NT2/D1 (cell line): Measurements from ENCODE around the gene FBXW8.
A peak's percentile ranks its signal among the peaks of the same experiment; 100 is the strongest.

ENCODE experiments used
- DNase-seq: peaks from one replicate; pipeline ENCODE4 v3.0.0-alpha.2; 2011; ENCODE audit warnings: low read depth, low spot score
- H3K27me3 ChIP-seq: 2 replicates; pipeline ENCODE4 v1.6.0; 2011; ENCODE audit warnings: mild to moderate bottlenecking; ENCODE audit not compliant: insufficient read length, insufficient read depth
- H3K36me3 ChIP-seq: 2 replicates; pipeline ENCODE4 v1.6.1; 2011; ENCODE audit warnings: mild to moderate bottlenecking, low read length, mixed read lengths; ENCODE audit not compliant: insufficient read depth, insufficient read length
- H3K4me1 ChIP-seq: 2 replicates; pipeline ENCODE4 v1.5.1; 2011; ENCODE audit not compliant: insufficient read depth, insufficient read length
- H3K4me3 ChIP-seq: 2 replicates; pipeline ENCODE4 v1.5.1; 2011; ENCODE audit warnings: low read depth; ENCODE audit not compliant: insufficient read length
- H3K9ac ChIP-seq: 2 replicates; pipeline ENCODE4 v1.6.0; 2011; ENCODE audit warnings: low read depth; ENCODE audit not compliant: insufficient read length
- H3K9me3 ChIP-seq: 2 replicates; pipeline ENCODE4 v1.5.1; 2011; ENCODE audit warnings: mild to moderate bottlenecking, low read length; ENCODE audit not compliant: insufficient read depth
- SUZ12 ChIP-seq: IDR thresholded peaks from 2 replicates; pipeline ENCODE4 v1.6.1; 2011; ENCODE audit not compliant: insufficient read length, insufficient read depth; ENCODE audit errors: extremely low read depth
- YY1 ChIP-seq: IDR thresholded peaks from 2 replicates; pipeline ENCODE4 v1.6.1; 2011; ENCODE audit not compliant: insufficient read length, insufficient read depth
- ZNF274 ChIP-seq: IDR thresholded peaks from 2 replicates; pipeline ENCODE4 v1.6.1; 2011; ENCODE audit warnings: mild to moderate bottlenecking, low read depth, low read length

FBXW8 gene, protein sequence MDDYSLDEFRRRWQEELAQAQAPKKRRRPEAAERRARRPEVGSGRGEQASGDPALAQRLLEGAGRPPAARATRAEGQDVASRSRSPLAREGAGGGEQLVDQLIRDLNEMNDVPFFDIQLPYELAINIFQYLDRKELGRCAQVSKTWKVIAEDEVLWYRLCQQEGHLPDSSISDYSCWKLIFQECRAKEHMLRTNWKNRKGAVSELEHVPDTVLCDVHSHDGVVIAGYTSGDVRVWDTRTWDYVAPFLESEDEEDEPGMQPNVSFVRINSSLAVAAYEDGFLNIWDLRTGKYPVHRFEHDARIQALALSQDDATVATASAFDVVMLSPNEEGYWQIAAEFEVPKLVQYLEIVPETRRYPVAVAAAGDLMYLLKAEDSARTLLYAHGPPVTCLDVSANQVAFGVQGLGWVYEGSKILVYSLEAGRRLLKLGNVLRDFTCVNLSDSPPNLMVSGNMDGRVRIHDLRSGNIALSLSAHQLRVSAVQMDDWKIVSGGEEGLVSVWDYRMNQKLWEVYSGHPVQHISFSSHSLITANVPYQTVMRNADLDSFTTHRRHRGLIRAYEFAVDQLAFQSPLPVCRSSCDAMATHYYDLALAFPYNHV

GRCh38 chr12:116910645-116911451, at the start of gene FBXW8:
Gene FBXW8, plus strand, starts transcription at chr12:116910950. Its CDS starts 88 bp downstream, at chr12:116911038.
- TF ChIP-seq ZNF274 (no peak), YY1 (no peak), SUZ12 (no peak)
- Histone ChIP-seq H3K27me3 (no peaks in the 10 kb centered on the region), H3K4me1 (no peaks in the 10 kb centered on the region), H3K9ac (peak within 1 kb of the TSS; percentile 52), H3K4me3 (peak within 1 kb of the TSS; percentile 83), H3K36me3 (peaks cover 28% of the 10 kb centered on the region), H3K9me3 (no peaks in the 10 kb centered on the region)
- peak; percentile 42 for DNase-seq

DNA sequence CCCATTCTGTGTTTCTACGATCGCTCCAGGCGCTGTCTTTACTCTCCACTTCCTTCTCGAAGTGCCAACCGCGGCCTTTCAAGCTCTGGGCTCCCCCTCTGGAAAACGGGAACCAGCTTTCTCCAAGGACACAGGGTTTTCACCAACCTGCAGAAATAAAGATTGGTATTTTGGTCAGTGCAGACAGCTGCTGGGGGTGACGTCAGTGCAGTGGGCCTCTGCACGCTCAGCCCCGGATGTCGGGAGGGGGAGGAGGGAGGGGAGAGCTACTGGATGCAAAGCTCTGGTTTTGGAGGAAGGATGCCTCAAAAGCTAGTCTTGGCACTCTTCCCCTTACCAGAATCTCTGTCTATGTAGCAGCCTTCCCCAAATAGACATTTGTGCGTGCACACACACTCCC, 49.4 kb upstream of the FBXW8 start:
- no peak for DNase-seq
- H3K4me3 ChIP-seq: no peak overlapping the region
- no peak overlapping the region for H3K9ac ChIP-seq
- H3K9me3 ChIP-seq: no peaks in the 10 kb centered on the region
- no peaks in the 10 kb centered on the region for H3K36me3 ChIP-seq
- TF ChIP-seq SUZ12 (no peak), ZNF274 (no peak), YY1 (no peak)
- H3K27me3 ChIP-seq: no peaks in the 10 kb centered on the region
- no peaks in the 10 kb centered on the region for H3K4me1 ChIP-seq

GRCh38 chr12:116862167-116862566, 48.6 kb upstream of the FBXW8 start:
- no peak for DNase-seq
- H3K9me3 ChIP-seq: no peaks in the 10 kb centered on the region
- H3K4me3 ChIP-seq: no peak overlapping the region
- H3K27me3 ChIP-seq: no peaks in the 10 kb centered on the region
- no peak overlapping the region for H3K9ac ChIP-seq
- no peak for TF ChIP-seq SUZ12
- no peak for TF ChIP-seq ZNF274
- TF ChIP-seq YY1: no peak
- no peaks in the 10 kb centered on the region for H3K4me1 ChIP-seq
- H3K36me3 ChIP-seq: no peaks in the 10 kb centered on the region

DNA sequence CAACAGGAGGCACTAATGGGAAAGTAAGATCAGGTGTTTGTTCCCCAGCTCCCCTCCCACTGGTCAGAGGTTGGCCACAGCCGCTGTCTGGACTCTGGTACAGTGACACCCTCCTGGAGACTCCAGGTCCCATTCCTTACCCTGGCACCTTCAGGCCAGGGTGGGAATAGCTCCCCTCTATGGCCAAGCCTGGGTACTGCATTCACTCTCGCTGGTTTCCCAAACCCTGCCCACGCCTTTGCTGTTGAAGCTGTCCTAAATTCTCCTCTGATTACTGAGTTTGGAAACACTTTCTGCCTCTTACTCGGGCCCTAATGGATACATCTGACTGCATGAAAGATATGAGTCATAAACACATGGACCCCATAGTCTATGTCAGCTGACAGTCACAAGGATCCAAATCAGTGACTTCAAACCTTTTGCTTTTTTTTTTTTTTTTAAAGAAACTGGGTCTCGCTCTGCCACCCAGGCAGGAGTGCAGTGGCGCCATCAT, 47.4 kb upstream of the FBXW8 start:
- DNase-seq: no peak
- no peak for TF ChIP-seq SUZ12
- no peak for TF ChIP-seq YY1
- no peak for TF ChIP-seq ZNF274
- no peaks in the 10 kb centered on the region for H3K36me3 ChIP-seq
- H3K27me3 ChIP-seq: no peaks in the 10 kb centered on the region
- no peaks in the 10 kb centered on the region for H3K4me1 ChIP-seq
- no peak overlapping the region for H3K9ac ChIP-seq
- H3K9me3 ChIP-seq: no peaks in the 10 kb centered on the region
- H3K4me3 ChIP-seq: no peak overlapping the region

DNA sequence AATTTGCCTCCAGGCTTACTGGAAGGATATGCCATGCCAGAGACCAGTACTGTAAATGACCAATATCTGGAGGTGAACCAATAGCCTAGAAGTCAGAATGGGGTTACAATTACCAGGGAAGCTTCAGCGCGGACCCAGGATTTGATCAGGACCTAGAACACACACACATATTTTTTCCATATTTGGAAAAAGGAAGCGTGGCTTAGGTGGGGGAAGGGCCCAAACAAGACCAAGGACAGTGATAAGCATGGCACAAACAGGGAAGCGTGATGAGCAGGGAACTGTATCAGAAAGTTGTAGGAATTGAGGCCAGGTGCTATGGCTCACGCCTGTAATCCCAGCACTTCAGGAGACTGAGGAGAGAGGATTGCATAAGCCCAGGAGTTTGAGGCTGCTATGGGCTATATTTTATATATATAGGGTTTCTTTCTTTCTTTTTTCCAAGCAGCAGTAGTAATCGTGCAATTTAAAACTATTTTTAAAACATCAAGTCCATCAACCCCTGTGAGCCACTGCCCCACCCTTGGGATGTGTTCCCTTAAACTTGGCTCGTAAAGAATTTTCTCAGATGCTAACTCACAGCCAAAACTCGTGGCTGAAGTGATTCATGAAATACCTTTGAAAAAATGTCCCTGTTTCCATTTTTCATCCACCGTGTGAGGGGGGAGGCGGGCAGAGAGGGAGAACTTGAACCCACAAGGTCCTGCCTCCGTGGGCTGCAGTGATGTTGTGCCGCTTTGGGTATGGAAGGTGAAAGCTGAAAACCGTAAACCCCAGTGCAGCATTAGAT, 46.2 kb upstream of the FBXW8 start:
- Histone ChIP-seq H3K9me3 (no peaks in the 10 kb centered on the region), H3K36me3 (no peaks in the 10 kb centered on the region), H3K4me1 (no peaks in the 10 kb centered on the region), H3K27me3 (no peaks in the 10 kb centered on the region), H3K9ac (no peak overlapping the region), H3K4me3 (no peak overlapping the region)
- TF ChIP-seq SUZ12 (no peak), YY1 (no peak), ZNF274 (no peak)
- DNase-seq: no peak

GRCh38 chr12:116867523-116867922, 43.2 kb upstream of the FBXW8 start:
- Histone ChIP-seq H3K9ac (no peak overlapping the region), H3K36me3 (no peaks in the 10 kb centered on the region), H3K27me3 (no peaks in the 10 kb centered on the region), H3K9me3 (no peaks in the 10 kb centered on the region), H3K4me3 (no peak overlapping the region), H3K4me1 (no peaks in the 10 kb centered on the region)
- no peak for TF ChIP-seq ZNF274
- TF ChIP-seq YY1: no peak
- TF ChIP-seq SUZ12: no peak
- no peak for DNase-seq
